GM21390 (cell line): ENCODE measurements around the gene FAM229B.
"Not testable (repeated sequence)": the region's sequence is repeated elsewhere in the genome, so short reads cannot be mapped to it uniquely, and the experiment has no call there.

Experiments
- ATAC-seq: cut with Tn5 transposase; IDR thresholded peaks from one replicate; pipeline ENCODE4 v1.9.1; 2021; ENCODE audit not compliant: unreplicated experiment

Gene FAM229B

DNA sequence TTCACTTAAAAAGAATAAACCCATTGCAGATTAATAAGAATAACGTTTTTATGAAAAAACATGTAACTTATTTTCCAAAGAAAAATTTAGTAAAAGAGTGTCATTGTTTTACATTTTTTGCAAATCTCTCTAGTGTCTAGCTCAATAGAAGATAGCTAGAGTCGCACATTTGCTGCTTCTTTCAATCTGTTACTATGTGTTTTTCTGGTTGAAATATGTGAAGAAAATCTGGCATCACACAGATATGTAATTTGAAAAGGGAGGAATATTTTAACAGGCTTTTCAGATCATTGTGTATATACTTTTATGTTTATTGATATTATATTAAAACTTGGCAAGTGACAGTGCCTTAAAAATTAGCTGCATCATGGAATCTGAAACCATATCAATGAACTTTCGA, 24.4 kb upstream of the FAM229B start:
- no peak for ATAC-seq

DNA sequence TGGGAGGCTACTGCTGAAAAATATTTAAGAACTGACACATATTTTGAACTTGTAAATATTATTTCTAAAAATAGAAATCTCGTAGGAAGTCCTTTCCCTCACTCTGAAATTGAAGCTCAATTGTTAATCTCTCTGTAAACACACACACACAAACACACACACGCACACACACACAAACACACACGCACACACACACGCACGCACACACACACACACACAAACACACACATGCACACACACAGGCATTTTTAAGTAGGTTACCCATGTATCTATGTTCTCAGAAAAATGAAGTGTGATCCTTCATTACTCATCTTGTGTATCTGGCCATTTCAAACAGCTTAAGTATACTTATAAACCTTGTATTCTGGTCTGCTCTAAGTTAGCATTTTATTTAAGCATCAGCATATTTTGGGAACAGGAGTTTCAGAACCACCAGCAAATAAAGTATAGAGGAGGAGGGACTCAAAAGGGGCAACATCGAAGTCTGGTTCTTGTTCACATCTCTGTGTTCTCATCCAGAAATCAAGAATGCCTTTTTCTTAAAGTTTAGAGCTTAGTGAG, 21.9 kb upstream of the FAM229B start:
- no peak for ATAC-seq

DNA sequence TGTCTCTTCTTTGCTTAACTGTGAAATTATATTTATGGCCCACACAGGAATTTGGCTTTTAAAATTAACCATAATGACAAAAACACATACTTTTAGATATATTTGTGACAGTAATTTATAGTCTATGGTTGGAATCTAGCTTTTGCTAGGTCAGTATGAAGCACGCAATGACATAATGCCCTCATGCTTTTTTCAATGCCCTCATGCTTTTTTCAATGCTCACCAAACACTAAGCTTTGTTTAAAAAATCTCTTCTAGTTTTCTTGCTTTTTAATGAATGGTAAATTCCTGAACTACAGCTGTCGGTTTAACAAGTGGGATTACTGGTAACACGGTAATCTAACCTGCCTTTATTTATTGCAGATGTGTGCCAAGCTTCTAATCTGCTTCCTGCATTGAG, 20.8 kb upstream of the FAM229B start:
- ATAC-seq = no peak

DNA sequence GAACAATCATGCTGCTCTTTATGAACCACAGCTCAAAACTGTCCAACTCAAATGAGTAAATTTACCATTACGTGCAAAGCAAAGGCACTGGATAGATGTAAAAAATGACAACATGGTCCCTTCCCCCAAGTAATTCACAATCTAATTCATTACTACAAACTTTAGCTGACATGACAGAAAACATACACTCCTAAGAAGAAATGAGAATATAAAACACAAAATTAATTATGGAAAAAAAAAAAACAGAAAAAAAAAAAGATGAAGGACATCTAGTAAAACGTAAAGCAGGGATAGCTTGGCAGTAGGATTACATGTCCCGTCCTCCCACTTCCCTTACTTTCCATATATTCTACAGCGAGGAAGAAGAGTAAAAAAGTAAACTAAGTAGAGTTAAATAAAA, 5.8 kb upstream of the FAM229B start:
- no peak for ATAC-seq

DNA sequence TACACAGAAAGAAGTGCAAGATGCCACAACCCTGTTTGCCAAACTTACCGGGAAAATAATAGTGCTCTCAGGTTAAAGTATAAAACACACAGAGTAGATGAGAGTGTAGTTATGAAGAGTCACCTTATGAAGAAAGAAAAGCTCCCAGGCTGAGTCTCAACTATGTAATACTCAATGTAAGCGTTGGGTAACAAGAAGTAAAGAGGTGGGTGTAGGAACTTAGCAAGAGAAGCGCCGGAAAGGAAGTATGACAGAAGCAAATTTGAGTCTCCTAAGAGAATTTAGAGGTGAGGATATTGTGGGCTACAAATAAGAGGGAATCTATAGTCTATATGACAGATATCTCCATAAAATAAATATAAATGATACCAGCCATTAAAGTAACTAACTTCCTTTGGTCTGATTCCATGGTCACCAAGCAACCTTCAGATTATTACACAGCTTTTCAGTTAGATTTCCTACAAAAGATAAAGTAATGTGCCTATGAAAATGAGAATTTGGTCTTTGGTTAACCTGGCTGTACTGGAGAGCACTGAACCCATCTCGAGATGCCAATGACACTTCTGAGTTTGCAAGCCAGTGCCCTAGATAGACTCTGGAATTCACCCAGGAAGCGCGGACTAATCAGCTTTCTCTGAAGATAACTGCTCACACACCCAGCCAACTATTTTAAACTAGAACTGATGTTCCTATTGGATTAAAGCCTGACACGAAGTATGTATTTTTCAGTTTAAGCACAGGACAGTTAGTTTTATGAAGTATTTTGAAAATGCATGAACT, 1.9 kb upstream of the FAM229B start:
- no peak for ATAC-seq

DNA sequence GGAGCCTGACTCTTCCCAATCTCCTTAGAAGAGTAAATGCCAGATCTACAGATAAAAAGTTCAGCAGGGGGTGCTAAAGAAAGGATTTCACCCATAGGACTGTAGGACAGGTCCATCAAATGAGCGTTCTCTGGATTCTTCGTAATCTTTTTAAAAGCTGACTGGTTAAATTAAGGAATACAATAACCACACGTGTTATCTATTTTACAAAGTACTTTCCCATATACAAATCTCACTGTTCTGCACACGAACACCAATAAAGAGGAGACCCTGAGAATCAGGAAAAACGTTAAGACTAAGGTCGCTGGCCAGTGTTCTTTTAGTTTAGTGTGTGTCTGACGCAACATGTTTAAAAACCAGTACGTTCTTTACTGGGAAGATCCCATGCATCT, 651 bp upstream of the FAM229B start:
- peak; percentile 23 for ATAC-seq

- no peak for ATAC-seq
Measured at GRCh38 chr6:112087916-112088315, 525 bp downstream of the FAM229B start.

- ATAC-seq = no peak
Measured at GRCh38 chr6:112096901-112097300, 9.5 kb downstream of the FAM229B start.

- no peak for ATAC-seq
Measured at GRCh38 chr6:112100561-112100960, 13.2 kb downstream of the FAM229B start.

DNA sequence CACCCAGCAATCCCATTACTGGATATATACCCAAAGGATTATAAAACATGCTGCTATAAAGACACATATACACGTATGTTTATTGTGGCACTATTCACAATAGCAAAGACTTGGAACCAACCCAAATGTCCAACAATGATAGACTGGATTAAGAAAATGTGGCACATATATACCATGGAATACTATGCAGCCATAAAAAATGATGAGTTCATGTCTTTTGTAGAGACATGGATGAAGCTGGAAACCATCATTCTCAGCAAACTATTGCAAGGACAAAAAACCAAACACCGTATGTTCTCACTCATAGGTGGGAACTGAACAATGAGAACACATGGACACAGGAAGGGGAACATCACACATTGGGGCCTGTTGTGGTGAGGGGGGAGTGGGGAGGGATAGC, 18.6 kb downstream of the FAM229B start:
- ATAC-seq = not testable (repeated sequence)

GRCh38 chr6:112106562-112106961, 19.2 kb downstream of the FAM229B start:
- ATAC-seq = no peak

GRCh38 chr6:112109262-112109661, 21.9 kb downstream of the FAM229B start:
- no peak for ATAC-seq

GRCh38 chr6:112113431-112113830, 26.0 kb downstream of the FAM229B start:
- no peak for ATAC-seq

- no peak for ATAC-seq
Measured at GRCh38 chr6:112113918-112114317, 26.5 kb downstream of the FAM229B start.

DNA sequence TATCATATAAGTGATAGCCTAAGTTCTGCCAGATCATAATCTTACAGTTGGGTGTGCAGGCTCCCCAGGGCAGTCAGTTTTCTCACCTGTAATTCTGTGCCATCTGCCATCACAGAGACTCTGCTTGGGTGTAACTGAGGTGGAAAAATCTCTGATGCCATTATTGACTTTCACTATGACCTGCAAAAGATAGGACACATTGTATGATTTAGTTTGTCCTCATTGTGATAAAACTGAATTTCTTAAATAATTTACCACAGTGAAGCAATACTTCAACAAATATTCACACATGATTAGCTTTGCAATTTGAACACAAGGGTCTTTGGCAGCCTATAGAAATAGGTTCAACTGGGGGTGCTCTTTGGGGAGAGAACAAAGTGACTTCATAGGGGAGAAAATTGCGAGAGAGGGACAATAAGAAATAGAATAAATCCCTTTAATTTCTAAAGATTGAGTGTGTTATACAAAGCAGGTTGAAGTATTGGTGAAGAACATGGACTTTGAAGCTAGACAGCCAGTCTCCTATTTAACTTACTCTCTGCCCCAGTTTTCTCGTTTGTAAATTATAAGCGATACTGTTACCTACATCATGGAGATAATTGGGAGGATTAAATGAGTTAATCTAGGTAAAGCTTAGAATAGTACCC, 27.3 kb downstream of the FAM229B start:
- no peak for ATAC-seq

DNA sequence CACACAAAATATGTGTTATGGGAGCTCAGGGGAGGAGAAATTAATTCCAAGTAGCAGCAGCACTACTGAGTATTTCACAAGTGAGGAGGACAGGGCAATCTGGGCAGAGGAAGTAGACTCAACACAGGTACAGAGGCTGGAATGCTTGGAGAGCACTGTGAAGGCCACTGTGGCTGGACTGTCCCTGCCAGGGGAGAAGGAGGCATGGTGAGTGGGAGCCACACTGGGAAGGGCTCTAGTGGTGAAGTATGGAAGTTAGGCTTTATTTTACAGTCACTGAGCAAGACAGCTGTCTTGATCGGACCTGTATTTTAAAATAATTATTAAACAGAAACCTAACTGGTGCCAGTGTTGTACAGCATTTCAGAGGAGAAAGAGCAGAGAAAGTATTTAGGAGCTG, 28.8 kb downstream of the FAM229B start:
- no peak for ATAC-seq

GRCh38 chr6:112117554-112117953, 30.2 kb downstream of the FAM229B start:
- no peak for ATAC-seq

DNA sequence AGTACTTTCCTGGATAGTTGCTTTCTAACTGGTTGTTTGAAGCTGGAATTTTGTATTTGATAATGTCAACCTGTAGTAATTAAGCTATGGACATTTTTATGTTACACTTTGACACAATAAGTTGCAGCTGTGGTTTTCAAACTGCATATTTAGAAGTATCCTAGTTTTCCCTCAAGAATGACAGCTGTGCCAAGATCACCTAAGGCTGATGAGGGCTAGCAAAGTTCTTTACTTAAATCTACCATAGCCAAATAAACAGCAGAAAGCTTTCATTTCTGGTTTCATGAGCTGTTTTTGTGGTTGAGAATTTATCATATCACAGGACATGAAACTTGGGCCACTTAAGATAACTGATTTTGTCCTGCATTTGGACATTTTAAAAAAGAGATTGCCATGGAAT, 30.6 kb downstream of the FAM229B start:
- no peak for ATAC-seq

- ATAC-seq = no peak
Measured at GRCh38 chr6:112122756-112123155, 35.4 kb downstream of the FAM229B start.

DNA sequence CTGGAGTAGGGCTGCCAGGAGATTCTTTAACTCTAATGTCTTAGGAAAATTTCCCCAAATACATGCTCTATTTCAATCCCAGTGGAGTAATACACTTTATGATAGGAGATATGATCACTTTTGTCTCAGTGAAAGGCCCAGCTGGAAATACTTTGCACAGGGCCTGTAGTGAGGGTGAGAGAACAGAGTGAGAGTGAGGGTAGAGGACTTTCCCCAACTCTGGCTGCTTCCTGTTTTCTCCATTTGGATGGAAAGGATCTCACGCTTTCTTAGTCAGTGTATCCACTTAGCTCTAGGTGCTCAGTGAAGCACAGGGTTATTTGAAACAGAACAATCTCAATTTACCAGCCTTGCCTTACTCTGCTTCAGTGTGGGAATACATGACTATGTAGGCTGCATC, 36.6 kb downstream of the FAM229B start:
- no peak for ATAC-seq

- no peak for ATAC-seq
Measured at GRCh38 chr6:112128208-112128607, 40.8 kb downstream of the FAM229B start.

- no peak for ATAC-seq
Measured at GRCh38 chr6:112130878-112131277, 43.5 kb downstream of the FAM229B start.
